ENCODE measurements around the gene TCP10L.
"Not testable (repeated sequence)": the region's sequence is repeated elsewhere in the genome, so short reads cannot be mapped to it uniquely, and the experiment has no call there.

Gene TCP10L

DNA sequence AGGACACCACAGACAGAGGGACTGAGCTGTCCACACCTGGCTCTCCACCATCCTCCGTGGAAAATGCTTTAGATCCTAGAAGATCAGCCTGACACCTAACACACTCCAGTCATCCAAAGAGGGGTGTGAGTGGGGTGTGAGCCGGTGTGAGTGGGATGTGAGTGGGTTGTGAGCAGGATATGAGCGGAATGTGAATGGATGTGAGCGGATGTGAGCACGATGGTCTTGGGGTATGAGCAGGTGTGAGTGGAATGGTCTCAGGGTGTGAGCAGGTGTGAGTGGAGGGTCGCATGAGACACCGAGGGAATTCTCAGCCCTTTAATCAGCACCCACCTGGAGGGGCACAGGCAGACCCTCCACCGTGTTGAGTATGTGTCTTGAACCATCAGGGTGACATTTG is 851 bp downstream of the TCP10L start:
- no peak for DNase-seq

DNA sequence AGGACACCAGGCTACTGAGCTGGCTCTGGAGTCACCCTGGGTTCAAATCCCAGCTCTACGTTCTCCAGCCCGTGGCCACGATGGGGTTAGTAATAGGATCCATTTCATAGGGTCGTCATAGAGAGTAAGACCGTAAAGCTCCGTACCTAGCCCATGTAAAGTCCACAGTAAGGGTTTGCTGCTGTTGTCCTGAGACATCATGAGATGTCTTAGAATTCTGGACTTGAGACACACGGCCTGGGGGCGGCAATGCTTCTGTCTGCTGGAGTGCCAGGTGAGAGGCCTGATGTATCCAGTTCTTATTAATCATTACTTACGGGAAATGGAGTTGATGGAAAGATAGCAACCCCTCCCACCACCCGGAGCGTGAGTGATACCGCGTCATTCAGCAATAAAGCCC is 3.6 kb downstream of the TCP10L start:
- no peak for DNase-seq

DNA sequence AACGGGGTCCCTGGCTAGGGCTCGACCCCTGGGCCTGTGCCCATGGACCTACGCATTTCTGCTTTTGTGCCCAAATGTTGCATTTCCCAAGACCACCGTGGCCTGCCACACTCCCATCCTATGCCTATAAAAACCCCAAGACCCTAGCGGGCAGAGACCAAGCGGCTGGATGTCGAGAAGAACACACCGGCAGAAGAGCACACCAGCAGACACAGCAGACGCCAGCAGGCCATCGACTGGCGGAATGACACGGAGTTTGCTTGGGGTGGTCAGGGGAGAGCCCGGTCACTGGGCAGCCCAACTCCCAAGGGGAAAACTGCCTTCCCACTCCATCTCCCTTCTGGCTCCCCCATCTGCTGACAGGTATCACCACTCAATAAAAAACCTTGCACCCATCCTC is 4.4 kb downstream of the TCP10L start:
- no peak for DNase-seq

DNA sequence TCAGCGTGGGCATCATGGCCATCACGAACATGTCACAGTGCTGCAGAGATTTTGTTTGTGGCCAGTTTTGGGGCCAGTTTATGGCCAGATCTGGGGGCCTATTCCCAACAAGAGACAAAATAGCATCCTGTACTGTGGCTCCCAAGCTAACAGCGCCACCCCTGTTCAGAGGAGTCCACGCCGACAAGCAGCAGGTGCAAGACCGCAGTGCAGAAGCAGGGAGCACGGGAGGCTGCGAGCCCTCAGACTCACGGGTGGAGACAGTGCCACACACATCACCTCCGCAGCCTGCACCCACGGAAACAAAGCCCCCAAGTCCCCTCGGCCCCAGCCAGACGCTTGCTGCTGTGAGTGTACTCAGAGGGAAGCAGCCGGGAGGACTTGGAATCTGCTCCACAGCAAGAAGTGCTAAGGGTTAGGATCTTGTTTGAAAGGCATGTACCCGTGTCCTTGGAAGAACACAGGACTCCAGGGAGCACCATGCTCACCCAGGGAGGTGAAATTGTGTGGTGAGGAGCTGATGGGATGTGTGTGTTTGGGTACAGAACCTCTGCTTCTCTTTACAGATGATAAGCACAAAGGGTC is 7.1 kb downstream of the TCP10L start:
- no peak for DNase-seq

DNA sequence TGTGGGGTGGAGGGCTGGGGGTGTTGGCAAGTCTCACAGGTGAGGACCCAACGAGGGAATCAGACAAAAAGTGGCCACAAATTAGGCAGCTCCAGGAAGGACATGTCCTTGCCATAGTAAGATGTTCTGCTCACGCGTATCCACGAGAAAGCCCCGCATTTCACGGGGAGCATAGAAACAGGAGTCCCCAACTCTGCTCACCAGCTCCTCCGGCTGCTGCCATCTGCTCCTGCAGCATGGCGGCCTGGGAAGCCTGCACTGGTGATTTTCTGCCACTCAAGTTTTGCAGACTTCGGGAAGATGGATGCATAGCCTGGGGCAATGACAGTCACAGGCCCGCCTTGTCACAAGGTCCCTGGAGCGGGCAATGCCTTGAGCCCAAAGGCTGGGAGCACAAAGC is 9.3 kb downstream of the TCP10L start:
- DNase-seq, result no peak

DNA sequence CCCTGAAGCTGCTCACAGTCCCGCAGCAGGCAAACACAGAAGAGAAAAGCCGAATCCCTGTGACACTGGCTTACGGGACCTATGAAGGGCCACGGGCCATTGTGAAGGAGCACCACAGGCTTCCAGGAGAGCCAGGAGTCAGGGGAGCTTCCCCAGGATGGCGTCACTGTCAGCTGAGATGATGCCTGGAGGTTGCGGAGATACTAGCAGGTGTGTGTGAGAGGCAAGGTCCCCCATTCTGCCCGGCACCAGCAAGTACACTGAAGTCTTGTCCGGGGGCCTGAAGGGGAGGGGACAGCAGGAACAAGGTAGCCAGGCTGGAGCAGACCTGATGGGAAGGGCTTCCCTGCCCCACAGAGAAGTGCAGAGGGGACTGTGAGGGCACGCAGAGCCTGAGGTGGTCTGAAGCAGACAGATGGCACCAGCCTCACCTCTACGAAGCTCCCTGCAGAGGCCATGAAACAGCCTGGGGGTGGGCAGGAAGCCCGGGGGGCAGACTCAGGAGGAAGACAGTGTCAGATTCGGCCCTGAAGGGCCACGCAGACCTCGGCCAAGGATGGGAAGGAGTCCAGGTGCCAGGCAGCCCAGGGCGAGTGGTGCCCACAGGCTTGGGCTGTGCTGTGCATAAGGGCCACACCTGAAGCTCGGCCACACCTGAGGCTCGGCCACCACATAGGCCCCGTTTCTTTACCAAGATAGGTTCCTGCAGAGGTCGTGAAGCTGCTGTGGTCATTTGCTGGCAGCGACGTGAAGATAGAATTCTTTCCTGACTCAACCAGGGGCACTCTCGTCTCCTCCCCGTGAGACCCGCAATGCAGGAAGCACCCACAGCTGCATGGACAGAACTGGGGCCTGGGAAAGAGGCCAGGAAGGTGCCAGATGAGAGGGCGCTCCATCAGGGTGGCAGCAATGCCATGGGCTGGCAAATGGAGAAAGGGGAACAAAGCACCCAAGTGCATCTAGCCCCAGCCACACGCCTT is 10.1 kb downstream of the TCP10L start:
- DNase-seq, result no peak

DNA sequence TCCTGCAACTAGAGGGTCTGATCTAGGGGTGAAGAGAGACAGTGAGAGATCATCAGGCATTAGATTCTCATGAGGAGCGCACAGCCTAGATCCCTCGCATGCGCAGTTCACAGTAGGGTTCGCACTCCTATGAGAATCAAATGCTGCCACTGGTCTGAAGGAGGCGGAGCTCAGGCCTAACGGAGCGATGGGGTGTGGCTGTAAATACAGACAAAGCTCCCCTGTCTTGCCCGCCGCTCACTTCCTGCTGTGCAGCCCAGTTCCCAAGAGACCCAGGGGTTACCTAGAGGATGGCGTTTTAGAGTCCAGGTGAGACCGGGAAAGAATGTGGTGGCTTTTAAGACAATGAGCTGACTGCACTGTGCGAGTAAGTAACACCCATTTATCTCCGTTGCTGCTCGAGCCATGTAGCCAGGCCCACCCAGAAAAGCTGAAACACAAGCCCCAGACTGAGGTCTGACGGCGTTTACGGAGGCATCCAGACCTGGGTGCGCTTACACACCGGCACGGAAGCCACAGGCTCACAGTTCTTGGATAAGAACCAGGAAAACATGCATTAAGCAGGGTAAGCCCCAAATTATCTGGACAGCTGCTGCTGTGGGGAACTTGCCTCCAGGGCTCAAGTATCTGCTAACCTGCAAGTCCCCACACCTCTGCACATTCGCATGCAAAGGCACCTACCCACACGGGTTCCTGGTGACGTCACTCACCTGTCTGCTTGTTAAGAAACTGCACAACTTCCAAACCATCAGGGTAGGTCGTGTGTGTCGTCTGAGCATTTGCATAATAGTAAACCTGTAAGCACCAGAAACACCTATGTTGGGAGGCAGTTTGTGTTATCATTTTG is 12.5 kb downstream of the TCP10L start:
- no peak for DNase-seq

DNA sequence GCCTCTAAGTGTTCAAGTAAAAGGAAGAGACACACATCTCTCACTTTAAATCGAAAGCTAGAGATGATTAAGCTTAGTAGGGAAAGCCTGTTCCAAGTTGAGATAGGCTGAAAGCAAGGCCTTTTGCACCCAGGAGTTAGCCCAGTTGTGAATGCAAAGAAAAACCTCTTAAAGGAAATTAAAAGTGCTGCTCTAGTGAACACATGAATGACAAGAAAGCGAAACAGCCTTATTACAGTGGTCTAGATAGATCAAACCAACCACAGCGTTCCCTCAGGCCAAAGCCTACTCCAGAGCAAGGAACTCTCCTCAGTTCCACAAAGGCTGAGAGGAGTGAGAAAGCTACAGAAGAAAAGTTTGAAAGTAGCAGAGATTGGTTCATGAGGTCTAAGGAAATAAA is 14.9 kb downstream of the TCP10L start:
- DNase-seq, result no peak

DNA sequence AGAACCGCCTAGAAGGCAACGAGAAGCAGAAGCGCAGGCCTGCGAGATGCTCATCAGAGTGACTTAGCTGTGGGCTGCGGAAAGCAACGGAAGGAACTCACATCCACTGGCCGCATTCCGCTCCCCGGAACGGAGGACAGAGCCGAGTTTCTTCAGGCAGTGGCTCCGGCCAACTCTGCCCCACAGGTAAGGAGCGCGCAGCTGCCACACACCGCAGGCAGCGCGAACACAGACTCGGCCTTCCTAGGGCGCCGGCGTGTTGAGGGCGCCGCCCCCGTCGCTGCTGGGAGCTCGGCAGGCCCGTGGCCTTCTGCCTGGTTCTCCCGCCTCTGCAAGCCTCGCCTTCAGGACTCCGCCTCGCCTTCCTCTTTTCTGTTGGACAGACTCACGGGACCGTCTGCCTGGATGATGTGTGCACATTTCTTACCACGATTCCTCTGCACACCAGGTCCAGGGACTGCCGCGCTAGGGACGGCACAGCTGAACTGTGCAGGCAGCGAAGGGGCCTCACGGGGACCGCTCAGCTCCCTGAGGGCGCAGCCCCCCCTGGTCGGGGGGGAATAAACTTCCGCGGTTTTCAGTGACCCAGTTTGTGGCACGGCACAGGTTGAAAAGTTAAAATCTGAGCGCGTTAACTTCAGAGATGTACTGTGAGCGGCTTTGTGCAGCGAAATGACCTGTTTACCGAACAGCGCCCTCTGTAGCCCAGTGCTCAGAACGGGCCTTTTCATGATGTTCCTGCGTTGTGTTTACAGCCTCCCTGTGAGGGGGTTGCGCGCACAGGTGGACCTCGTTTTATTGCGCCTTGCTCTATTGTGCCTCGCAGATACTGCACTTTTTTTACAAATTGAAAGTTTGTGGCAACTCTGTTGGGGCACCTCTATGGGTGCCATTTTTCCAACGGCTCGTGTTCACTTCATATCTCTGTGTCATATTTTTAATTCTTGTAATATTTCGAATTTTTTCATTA is 15.8 kb downstream of the TCP10L start:
- DNase-seq, result peak; percentile 59

DNA sequence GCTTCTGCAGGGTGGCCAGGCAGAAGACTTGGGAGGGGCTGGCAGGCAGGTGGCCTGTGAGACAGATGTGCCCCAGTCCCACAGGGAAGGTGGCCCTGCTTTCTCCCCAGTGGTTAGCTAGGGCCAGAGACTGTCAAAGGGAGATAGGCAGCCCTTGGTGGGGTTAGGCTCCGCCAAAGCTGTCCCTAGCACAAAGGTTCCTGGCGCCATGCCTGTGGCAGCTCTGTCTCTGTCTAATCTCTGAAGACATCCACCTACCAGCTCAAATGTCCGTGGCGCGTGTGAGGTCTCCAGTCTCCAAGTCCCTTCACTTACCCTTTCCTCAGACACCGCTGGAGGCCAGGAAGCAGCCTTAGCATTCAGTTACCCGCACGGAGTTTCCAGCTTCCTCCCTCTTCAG is 17.7 kb downstream of the TCP10L start:
- DNase-seq, result no peak

DNA sequence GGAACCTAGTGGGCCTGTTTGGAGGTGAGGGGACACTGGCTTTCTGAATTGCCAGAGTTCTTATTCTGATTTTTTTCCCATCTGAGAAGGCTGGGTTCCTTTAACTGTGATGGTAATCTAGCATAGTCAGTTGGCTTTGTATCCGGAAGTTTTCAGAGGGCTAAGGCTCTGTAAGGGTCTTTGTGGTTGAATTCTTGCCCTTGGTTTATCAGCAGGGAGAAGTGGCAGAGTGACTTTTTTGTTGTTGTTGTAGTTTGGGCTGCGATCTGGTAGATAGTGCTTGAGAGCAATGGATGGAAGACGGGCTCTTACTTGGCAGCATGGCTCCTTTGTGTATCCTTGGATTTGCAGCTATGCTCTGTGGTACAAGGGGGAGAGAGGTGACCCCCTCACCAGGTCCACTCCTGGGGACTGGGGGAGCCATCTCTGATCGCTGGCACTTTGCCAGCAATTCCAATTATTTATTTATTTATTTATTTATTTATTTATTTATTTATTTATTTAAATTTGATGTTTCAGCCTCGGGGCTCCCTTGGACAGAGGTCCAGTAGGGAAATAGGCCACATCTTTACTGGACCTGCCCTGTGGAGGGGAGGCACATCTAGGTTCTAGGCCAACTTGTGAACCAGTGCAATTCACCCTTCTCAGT is 18.5 kb downstream of the TCP10L start:
- DNase-seq, result no peak

DNA sequence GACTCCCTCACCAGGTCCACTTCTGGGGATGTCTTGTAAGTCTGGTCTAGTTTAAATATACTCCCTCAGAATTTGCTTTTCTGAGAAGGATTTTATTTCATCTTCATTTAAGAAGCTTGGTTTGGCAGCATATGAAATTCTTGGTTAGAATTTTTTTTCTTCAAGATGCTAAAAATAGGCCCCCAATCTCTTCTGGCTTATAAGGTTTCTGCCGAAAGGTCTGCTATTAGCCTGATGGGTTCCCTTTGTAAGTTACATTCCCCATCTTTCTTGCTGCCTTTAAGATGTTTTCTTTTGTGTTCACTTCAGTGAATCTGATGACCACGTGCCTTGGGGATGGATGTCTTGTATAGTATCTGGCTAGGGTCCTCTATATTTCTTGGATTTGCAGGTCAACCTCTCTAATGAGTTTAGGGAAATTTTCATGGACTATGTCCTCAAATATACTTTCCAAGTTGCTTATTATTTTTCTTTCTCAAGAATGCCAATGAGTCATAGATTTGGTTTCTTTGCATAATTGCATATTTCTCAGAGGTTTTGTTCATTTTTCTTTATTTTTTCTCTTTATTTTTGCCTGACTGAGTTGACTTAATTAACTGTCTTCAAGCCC is 19.4 kb downstream of the TCP10L start:
- no peak for DNase-seq

DNA sequence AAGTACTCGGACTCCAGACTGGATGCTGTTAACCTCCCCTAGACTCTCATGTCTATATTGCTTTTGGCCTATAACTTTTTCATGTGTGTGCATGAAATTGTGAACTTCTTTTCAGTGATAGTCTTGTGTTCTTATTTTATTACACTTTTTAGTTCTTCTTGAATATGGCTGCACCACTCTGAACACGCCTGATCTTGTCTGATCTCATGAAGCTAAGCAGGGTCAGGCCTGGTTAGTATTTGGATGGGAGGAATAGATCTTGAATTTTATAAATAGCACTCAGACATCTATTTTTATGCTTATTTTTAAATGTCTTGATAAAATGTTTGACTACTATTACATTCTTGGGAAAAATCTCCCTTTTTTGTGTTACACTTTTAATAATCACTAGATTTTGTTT is 22.4 kb downstream of the TCP10L start:
- DNase-seq, result no peak

DNA sequence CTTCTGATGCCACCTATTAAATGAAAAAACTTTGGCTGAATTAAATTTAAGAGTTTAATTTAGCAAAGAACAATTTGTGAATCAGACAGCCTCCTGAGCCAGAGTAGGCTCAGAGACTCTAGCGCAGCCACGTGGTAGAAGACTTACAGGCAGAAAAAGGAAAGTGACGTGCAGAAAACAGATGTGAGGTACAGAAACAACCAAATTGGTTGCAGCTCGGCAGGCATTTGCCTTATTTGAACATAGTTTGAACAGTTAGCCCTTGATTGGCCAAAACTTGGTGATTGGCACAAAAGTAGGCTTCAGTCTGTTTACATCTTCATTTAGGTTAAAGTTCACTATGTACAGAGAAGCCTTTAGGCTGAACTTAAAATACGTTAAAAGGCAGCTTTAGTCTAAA is 22.9 kb downstream of the TCP10L start:
- DNase-seq, result no peak

DNA sequence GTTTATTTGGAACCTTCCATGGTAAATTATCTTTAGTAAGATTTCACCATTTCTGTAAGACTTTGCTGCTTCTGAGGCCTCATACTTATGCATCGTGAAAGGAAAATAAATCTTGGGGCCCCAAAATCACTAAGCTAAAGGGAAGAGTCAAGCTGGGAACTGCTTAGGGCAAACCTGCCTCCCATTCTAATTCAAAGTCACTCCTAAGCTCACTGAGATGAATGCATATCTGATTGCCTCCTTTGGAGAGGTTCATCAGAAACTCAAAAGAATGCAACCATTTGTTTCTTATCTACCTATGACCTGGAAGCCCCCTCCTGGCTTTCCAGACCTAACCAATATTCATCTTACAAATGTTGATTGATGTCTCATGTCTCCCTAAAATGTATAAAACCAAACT is 23.8 kb downstream of the TCP10L start:
- not testable (repeated sequence) for DNase-seq

DNA sequence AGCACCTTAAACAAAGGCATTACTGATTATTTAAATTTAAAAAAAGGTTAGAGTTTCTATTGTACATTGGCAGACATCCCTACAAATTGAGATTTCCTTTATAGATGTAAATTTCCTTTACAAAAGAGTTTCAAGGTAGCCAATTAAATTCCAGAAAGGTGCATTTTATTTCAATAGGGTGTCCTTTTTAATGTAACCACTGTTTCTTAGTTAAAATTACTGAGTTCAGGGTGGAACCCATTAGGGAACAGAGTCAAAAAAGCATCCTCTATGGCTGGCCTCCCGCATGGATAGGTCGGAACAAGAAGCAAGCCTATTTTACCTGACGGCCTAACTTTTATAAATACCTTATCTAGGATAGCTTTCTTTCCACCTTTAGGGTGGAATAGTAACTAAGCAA is 24.4 kb downstream of the TCP10L start:
- no peak for DNase-seq

DNA sequence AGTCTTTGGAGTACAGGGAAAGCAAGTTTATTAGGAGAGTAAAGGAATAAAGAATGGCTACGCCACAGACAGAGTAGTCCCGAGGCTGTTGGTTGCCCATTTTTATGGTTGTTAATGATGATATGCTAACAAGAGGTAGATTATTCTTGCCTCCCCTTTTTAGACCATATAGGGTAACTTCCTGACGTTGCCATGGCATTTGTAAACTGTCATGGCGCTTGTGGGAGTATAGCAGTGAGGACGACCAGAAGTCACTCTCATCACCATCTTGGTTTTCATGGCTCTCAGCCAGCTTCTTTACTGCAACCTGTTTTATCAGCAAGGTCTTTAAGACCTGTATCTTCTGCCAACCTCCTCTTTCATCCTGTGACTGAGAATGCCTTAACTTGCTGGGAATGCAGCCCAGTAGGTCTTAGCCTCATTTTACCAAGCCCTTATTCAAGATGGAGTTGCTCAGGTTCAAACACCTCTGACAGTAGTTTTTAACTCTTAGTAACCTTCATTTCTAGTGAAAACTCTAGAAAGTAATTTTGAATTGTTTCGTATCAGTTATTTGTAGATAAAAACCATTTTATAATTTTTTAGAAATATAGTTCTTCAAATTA is 26.2 kb downstream of the TCP10L start:
- DNase-seq, result no peak

DNA sequence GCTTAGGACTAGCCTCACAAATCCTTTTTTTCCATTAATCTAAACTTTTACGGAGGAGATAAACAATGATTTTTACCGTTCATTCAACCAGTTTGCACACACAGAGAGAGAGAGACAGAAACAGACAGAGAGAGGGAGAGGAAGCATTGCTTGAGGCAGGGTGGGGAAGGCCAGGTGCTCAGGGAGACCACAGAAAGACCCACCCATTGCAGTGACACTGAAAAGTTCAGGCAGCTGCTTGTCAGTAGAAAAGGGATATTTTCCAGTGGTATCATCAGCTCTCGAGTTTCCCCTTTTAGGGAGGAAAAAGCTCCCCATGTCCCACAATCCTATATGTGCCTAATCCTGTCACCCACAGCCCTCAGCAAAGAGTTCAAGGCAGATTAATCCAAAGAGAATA is 27.2 kb downstream of the TCP10L start:
- no peak for DNase-seq

DNA sequence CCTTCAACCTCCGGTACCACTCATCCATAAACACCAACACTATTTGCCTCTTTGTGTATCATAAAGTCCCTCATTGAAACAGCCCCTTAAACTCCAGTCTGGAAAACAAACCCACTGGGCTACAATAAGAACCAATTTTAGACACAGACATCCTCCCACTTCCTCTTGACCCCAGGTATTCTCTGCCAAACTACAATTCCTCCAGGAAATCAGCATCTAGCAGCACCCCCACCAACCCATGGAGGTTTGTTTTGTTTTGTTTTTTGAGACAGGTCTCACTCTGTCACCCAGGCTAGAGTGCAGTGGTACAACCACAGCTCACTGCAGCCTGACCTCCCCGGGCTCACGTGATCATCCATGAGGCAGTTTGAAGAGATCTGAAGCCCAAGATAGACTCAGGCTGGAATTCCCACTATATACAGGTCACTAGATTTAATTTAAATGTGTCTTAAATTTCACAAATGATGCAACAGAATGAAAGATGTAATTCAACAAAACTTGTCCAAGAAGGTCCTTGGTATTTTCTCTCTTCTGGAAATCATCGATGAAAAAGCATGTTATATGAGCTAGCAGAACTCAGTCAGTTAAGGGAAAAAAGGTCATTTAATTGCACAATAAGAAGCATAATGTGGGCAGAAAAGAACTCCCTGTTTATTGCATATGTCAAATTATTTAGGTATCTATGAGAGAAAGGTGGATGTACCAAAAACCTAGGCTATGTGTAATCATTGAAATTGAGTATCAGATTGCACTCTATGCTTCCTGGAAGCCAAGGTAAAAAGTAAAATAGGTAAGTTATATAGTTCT is 30.3 kb downstream of the TCP10L start:
- DNase-seq, result no peak

DNA sequence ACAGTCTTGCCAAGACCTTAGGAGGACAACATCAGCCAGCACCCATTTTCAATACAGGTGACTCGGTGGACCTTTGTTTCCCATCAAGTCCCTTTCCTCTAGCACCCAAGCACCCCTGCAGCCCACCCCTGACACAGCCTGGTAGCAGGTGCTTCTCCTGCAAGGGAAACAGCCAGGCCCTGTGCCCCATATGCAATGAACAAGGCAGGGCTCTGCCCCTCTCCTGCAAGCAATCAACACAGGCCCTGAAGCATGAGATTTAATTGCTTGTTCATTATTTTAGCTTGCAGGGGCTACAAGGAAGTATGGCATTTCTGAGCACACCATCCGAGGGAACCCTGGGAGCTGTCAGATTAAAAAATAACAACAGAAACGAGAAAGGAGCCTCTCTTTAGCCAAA is 35.4 kb downstream of the TCP10L start:
- DNase-seq, result no peak
